ENCODE measurements around the gene ERBIN.

DNA sequence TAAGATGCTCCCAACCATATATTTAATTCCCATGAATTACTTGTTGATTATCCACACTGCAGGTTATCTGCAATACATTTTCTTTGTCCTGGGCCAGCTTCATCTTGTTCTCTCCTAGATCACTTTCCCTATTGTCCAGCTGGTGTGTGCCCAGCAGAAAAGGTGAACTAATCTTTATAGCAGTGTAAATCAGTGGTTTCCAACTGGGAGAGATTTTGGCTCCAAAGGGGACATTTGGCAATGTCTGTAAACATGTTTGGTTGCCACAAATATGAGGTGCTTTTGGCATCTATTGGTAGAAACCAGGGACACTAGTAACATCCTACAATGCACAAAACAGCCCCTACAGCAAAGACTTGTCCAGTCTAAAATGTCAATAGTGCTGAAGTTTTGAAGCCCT is 20.1 kb upstream of the ERBIN start:
- TF ChIP-seq, protein P1, sequence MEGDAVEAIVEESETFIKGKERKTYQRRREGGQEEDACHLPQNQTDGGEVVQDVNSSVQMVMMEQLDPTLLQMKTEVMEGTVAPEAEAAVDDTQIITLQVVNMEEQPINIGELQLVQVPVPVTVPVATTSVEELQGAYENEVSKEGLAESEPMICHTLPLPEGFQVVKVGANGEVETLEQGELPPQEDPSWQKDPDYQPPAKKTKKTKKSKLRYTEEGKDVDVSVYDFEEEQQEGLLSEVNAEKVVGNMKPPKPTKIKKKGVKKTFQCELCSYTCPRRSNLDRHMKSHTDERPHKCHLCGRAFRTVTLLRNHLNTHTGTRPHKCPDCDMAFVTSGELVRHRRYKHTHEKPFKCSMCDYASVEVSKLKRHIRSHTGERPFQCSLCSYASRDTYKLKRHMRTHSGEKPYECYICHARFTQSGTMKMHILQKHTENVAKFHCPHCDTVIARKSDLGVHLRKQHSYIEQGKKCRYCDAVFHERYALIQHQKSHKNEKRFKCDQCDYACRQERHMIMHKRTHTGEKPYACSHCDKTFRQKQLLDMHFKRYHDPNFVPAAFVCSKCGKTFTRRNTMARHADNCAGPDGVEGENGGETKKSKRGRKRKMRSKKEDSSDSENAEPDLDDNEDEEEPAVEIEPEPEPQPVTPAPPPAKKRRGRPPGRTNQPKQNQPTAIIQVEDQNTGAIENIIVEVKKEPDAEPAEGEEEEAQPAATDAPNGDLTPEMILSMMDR (IDR thresholded peaks at IDR 0.05) = no peak
- no peak for TF ChIP-seq POLR2A (IDR thresholded peaks at IDR 0.05)
